GM12878 (cell line): ENCODE results near the gene C19orf33. TPM values are rescaled to one million over a fixed set of nuclear protein-coding genes. Genes with fewer than 3 reads are reported as not detected.

Experiments used
- ATAC-seq: fragments of 200-7000 bp; cut with Tn5 transposase; 3 replicates; pipeline ENCODE4 v1.9.1; 2020; ENCODE audit warnings: mild to moderate bottlenecking, moderate library complexity
- BruUV-seq: library from RNA; stranded (reverse); fragments of 400-500 nt; replicated peaks from 2 replicates; lab custom pipeline; 2021; lab: Mats Ljungman, UMichigan
- CTCF ChIA-PET: fragments of 300-600 bp; sonication (Branson Sonifier 250); formaldehyde crosslinking; extraction: SDS; loops from one replicate; lab custom pipeline; 2021; ENCODE audit warnings: inconsistent platforms; lab: Yijun Ruan, JAX
- POLR2A ChIA-PET: fragments of 350-600 bp; formaldehyde crosslinking; extraction: SDS; loops from one replicate; lab custom pipeline; 2021; ENCODE audit warnings: inconsistent platforms; lab: Charles Lee
- RAD21 ChIA-PET: fragments of 300-600 bp; sonication (Branson Sonifier 250); formaldehyde crosslinking; loops from one replicate; lab custom pipeline; 2023; ENCODE audit warnings: antibody characterized with exemption; ENCODE audit not compliant: unreplicated experiment; lab: Charles Lee
- SMC1A ChIA-PET: fragments of 300-600 bp; sonication (Branson Sonifier 250); formaldehyde crosslinking; loops from one replicate; lab custom pipeline; 2023; ENCODE audit not compliant: unreplicated experiment, uncharacterized antibody; lab: Charles Lee
- DNase-seq: peaks from one replicate; pipeline ENCODE4 v3.0.0-alpha.2; 2011; ENCODE audit warnings: low read depth, low spot score
- FAIRE-seq: peaks from 3 replicates; lab custom pipeline; 2011; peaks lifted over from hg19 to GRCh38; lab: Jason Lieb, UNC
- H2AFZ ChIP-seq: 2 replicates; pipeline ENCODE4 v1.6.0; 2011; ENCODE audit warnings: low read depth, low read length, control low read depth; ENCODE audit not compliant: control insufficient read depth
- H3K27ac ChIP-seq: 2 replicates; pipeline ENCODE4 v1.5.1; 2011; ENCODE audit warnings: control low read depth; ENCODE audit not compliant: control insufficient read depth, insufficient read depth
- H3K27me3 ChIP-seq, 2 experiments: replicated peaks in 1 of 2; 2 replicates each; pipeline versions ENCODE4 v1.6.0 to v1.6.1; 2011; ENCODE audit warnings: low read length in 1 of 2; ENCODE audit not compliant: control insufficient read depth in 2 of 2, insufficient read depth in 2 of 2
- H3K36me3 ChIP-seq, 2 experiments: 2 replicates each; pipeline ENCODE4 v1.5.1; 2011; ENCODE audit warnings: low read length in 1 of 2; ENCODE audit not compliant: control insufficient read depth in 2 of 2, insufficient read depth in 2 of 2
- H3K4me1 ChIP-seq: 2 replicates; pipeline ENCODE4 v1.6.1; 2011; ENCODE audit warnings: mild to moderate bottlenecking, low read length, moderate library complexity, mixed read lengths; ENCODE audit not compliant: control insufficient read depth, insufficient read depth
- H3K4me2 ChIP-seq: 2 replicates; pipeline ENCODE4 v1.6.0; 2011; ENCODE audit warnings: control low read depth; ENCODE audit not compliant: control insufficient read depth, insufficient read depth
- H3K4me3 ChIP-seq: fragments of 200-600 bp; sonication (generic); 2 replicates; pipeline ENCODE4 v1.5.1; 2016
- H3K79me2 ChIP-seq: 2 replicates; pipeline ENCODE4 v1.6.0; 2011; ENCODE audit warnings: low read length; ENCODE audit not compliant: control insufficient read depth, insufficient read depth
- H3K9ac ChIP-seq: 2 replicates; pipeline ENCODE4 v1.8.0; 2011; ENCODE audit warnings: low read length, control low read depth, mixed read lengths; ENCODE audit not compliant: control insufficient read depth, insufficient read depth
- H3K9me3 ChIP-seq: replicated peaks from 3 replicates; pipeline ENCODE4 v1.5.1; 2011; ENCODE audit warnings: mild to moderate bottlenecking, low read length; ENCODE audit not compliant: control insufficient read depth, insufficient read depth
- H4K20me1 ChIP-seq: 2 replicates; pipeline ENCODE4 v1.6.0; 2011; ENCODE audit not compliant: control insufficient read depth, insufficient read depth
- GATAD2B ChIP-seq: fragments of 450-650 bp; conservative IDR thresholded peaks from 2 replicates; pipeline ENCODE4 v1.6.1; 2017; ENCODE audit warnings: low read depth, mild to moderate bottlenecking, moderate library complexity
- HCFC1 ChIP-seq: fragments of 150-350 bp; IDR thresholded peaks from 2 replicates; pipeline ENCODE4 v1.6.1; 2014; ENCODE audit warnings: low read length
- NFXL1 ChIP-seq: fragments of 450-650 bp; IDR thresholded peaks from 2 replicates; pipeline ENCODE4 v1.6.1; 2017; ENCODE audit warnings: antibody characterized with exemption, mild to moderate bottlenecking, borderline replicate concordance
- PRDM15 ChIP-seq: fragments of 450-650 bp; formaldehyde crosslinking; IDR thresholded peaks from 2 replicates; pipeline ENCODE4 v1.4.0; 2020; ENCODE audit warnings: mild to moderate bottlenecking, moderate library complexity
- RUNX3 ChIP-seq: IDR thresholded peaks from 2 replicates; pipeline ENCODE4 v1.6.1; 2012; ENCODE audit warnings: low read length, inconsistent platforms
- SUPT20H ChIP-seq: IDR thresholded peaks from 2 replicates; pipeline ENCODE4 v1.6.1; 2011; ENCODE audit warnings: low read depth, mild to moderate bottlenecking, low read length, moderate library complexity, borderline replicate concordance; ENCODE audit not compliant: control insufficient read depth
- USF1 ChIP-seq: IDR thresholded peaks from 2 replicates; pipeline ENCODE4 v1.6.1; 2011; ENCODE audit warnings: borderline replicate concordance, low read depth, mild to moderate bottlenecking, moderate library complexity, mixed read lengths, low read length; ENCODE audit not compliant: insufficient read depth; ENCODE audit errors: extremely low read length
- ZBTB11 ChIP-seq: fragments of 450-650 bp; formaldehyde crosslinking; IDR thresholded peaks from 2 replicates; pipeline ENCODE4 v1.5.0; 2022; ENCODE audit warnings: mild to moderate bottlenecking, missing genetic modification characterization
- WGBS: methylation state at CpG from one replicate; pipeline ENCODE4 v1.1.6; 2016; ENCODE audit warnings: low lambda C conversion rate; ENCODE audit not compliant: insufficient replicate concordance, insufficient coverage; ENCODE audit errors: missing lambda C conversion rate; 5-methylcytosine and 5-hydroxymethylcytosine counted together
- in situ Hi-C: fragments of 300-500 bp; cut with MboI; formaldehyde crosslinking; loops from 9 replicates; pipeline ENCODE4 v1.14.3; 2018; ENCODE audit warnings: mixed read lengths
- intact Hi-C: fragments of 100-400 bp; cut with micrococcal nuclease; formaldehyde crosslinking; loops from one replicate; pipeline ENCODE4 v1.14.2; 2022; ENCODE audit not compliant: unreplicated experiment
- polyA plus RNA-seq, 11 experiments: library from polyadenylated mRNA; depleted of rRNA in 4 of 11; unstranded in 6 of 11; stranded (reverse) in 5 of 11; fragments of >200 nt; fragmentation: Nextera tagmentation in 4 of 11; fragmentation: Illumina TruSeq in 1 of 11; extraction: Ambion mirVana in 4 of 11; extraction: Trizol in 1 of 11; gene quantifications; 1 replicate in 1 of 11; 2 replicates in 10 of 11; pipeline versions ENCODE4 v1.2.1 to v1.2.3, GENCODE V29; 2011 to 2016; ENCODE audit warnings: inconsistent platforms in 2 of 11, missing spikeins in 2 of 11, low read depth in 1 of 11
- total RNA-seq, 4 experiments: library from RNA; depleted of rRNA in 3 of 4; stranded (reverse); fragments of >200 nt in 3 of 4; fragmentation: Illumina TruSeq in 1 of 4; extraction: Trizol in 1 of 4; gene quantifications; 2 replicates each; pipeline versions ENCODE4 v1.2.1 to v1.2.3, GENCODE V29; 2013 to 2021

Gene C19orf33
- total and polyA plus RNA-seq, 10 of the 15 experiments (the other 5 are each of a cell fraction or from before 2014, with no cell fraction given), result 0.28 to 0.45 TPM; not detected in 8

GRCh38 chr19:38298821-38299680 lies 5.0 kb upstream of the C19orf33 start:
- ChIA-PET RAD21 (interaction anchor here (1.5 kb wide), 1 partner anchor 15 kb away, joined by 3 read pairs; no protein-coding TSS in a partner anchor), SMC1A (no interaction called here), POLR2A (no interaction called here), CTCF (no interaction called here)
- Histone ChIP-seq H3K27me3 (no peaks in the 10 kb centered on the region), H3K9me3 (no peaks in the 10 kb centered on the region), H4K20me1 (no peaks in the 10 kb centered on the region), H2AFZ (no peak overlapping the region), H3K4me1 (no peaks in the 10 kb centered on the region), H3K4me2 (no peak overlapping the region), H3K36me3 (no peaks in the 10 kb centered on the region; a peak in 1 of 4 replicates), H3K27ac (no peak overlapping the region), H3K9ac (no peak overlapping the region), H3K79me2 (no peaks in the 10 kb centered on the region), H3K4me3 (no peak overlapping the region)
- TF ChIP-seq NFXL1 (no peak), SUPT20H (no peak), HCFC1 (no peak), GATAD2B (no peak), RUNX3 (no peak), PRDM15 (CRISPR knock-in tag) (no peak), ZBTB11 (CRISPR knock-in tag) (no peak), USF1 (no peak)
- no peak for ATAC-seq
- DNase-seq, result no peak
- intact Hi-C loops, result no loop called here
- in situ Hi-C loops, result no loop called here
- WGBS, result 39% methylated on average over 11 of the region's 11 CpGs
- BruUV-seq, result no TSS peak
- no peak for FAIRE-seq
